Astrocyte (in vitro differentiated cells and primary cell): ENCODE results near the gene OLFML3.

ENCODE experiments used
- EZH2 ChIP-seq: IDR thresholded peaks from 2 replicates; pipeline ENCODE4 v1.6.1; 2012; ENCODE audit warnings: mild to moderate bottlenecking, low read length, inconsistent platforms; ENCODE audit not compliant: insufficient read depth
- TF ChIP-seq, protein P1 (sequence below): IDR thresholded peaks from 2 replicates; pipeline ENCODE4 v1.5.1; 2011; ENCODE audit warnings: low read depth, mild to moderate bottlenecking, inconsistent platforms, low read length, moderate library complexity; ENCODE audit not compliant: insufficient read depth

DNA sequence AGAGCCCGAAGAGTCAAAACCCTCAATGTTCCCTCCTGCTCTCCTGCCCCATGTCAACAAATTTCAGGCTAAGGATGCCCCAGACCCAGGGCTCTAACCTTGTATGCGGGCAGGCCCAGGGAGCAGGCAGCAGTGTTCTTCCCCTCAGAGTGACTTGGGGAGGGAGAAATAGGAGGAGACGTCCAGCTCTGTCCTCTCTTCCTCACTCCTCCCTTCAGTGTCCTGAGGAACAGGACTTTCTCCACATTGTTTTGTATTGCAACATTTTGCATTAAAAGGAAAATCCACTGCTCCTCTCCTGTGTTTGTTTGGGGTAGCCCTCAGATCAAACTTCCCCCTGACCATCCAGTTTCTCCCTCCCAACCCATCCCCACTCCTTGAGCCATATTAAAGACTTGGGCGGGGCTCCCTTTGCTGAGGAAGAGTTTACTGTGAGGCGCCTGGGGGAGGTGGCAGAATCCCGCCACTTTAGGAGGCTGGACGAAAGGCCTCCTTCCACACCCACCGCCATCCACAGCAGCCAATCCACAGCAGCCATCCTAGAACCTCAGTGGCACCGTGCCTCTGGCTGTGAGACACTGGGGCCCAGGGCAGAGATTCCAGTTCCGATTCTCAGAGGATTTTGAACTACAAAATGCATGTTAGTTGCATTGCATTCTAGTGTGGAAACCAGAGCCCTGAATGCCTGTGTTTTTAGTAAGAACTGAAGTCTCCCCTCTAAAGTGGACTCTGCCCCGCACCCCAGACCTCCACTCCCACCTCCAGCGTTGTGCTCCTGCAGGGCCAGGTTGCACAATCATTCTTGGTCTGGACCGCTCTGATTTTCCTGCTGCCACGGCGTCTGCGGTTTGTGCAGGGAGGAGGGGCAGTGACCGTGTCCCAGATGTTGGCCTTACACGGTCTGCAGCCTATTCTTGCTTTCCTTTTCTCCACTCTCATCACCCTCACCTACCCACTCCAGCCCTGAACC is 3.0 kb downstream of the OLFML3 start:
- no peak for TF ChIP-seq EZH2
- TF ChIP-seq, protein P1, sequence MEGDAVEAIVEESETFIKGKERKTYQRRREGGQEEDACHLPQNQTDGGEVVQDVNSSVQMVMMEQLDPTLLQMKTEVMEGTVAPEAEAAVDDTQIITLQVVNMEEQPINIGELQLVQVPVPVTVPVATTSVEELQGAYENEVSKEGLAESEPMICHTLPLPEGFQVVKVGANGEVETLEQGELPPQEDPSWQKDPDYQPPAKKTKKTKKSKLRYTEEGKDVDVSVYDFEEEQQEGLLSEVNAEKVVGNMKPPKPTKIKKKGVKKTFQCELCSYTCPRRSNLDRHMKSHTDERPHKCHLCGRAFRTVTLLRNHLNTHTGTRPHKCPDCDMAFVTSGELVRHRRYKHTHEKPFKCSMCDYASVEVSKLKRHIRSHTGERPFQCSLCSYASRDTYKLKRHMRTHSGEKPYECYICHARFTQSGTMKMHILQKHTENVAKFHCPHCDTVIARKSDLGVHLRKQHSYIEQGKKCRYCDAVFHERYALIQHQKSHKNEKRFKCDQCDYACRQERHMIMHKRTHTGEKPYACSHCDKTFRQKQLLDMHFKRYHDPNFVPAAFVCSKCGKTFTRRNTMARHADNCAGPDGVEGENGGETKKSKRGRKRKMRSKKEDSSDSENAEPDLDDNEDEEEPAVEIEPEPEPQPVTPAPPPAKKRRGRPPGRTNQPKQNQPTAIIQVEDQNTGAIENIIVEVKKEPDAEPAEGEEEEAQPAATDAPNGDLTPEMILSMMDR: no peak
